GM21529 (cell line): Measurements from ENCODE around the gene FPGT.
"Not testable (repeated sequence)": the region's sequence is repeated elsewhere in the genome, so short reads cannot be mapped to it uniquely, and the experiment has no call there.

Source experiments
- ATAC-seq: cut with Tn5 transposase; IDR thresholded peaks from one replicate; pipeline ENCODE4 v1.9.1; 2021; ENCODE audit not compliant: unreplicated experiment

The FPGT gene

DNA sequence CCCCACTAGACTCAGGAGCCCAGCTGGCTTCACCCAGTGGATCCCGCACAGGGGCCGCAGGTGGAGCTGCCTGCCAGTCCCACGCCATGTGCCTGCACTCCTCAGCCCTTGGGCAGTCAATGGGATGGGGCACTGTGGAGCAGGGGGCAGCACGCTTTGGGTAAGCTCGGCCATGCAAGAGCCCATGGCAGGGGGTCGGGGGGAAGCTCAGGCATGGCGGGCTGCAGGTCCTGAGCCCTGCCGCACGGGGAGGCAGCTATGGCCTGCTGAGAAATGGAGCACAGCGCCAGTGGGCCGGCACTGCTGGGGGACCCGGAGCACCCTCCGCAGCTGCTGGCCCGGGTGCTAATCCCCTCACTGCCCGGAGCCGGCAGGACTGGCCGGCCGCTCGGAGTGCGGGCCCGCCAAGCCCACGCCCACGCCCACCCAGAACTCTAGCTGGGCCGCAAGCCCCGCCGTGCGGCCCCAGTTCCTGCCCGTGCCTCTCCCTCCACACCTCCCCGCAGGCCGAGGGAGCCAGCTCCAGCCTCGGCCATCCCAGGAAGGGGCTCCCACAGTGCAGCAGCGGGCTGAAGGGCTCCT lies 55.3 kb downstream of the FPGT start:
- not testable (repeated sequence) for ATAC-seq
